GM23338 (cell line): ENCODE data around the gene DGKB. TPM values are rescaled to one million over a fixed set of nuclear protein-coding genes. Genes with fewer than 3 reads are reported as not detected.

Source experiments
- ATAC-seq: fragments of 200-7000 bp; cut with Tn5 transposase; 3 replicates; pipeline ENCODE4 v1.9.1; 2020
- DNase-seq: peaks from one replicate; pipeline ENCODE4 v3.0.0-alpha.2; 2015; ENCODE audit warnings: low spot score
- H2AFZ ChIP-seq: fragments of 200-600 bp; sonication (generic); 2 replicates; pipeline ENCODE4 v1.8.0; 2016; ENCODE audit warnings: antibody characterized with exemption, mild to moderate bottlenecking, moderate library complexity
- H3F3A ChIP-seq: fragments of 200-600 bp; sonication (generic); replicated peaks from 2 replicates; pipeline ENCODE4 v1.8.0; 2017; ENCODE audit warnings: antibody characterized with exemption, mixed run types, low read depth
- H3K27ac ChIP-seq: fragments of 200-600 bp; sonication (generic); 2 replicates; pipeline ENCODE4 v1.6.1; 2016; ENCODE audit warnings: low read depth
- H3K27me3 ChIP-seq: fragments of 200-600 bp; sonication (generic); 2 replicates; pipeline ENCODE4 v1.8.0; 2016; ENCODE audit warnings: mild to moderate bottlenecking, mixed run types, moderate library complexity; ENCODE audit not compliant: insufficient read depth
- H3K36me3 ChIP-seq: fragments of 200-600 bp; sonication (generic); 2 replicates; pipeline ENCODE4 v1.8.0; 2016; ENCODE audit warnings: mild to moderate bottlenecking; ENCODE audit not compliant: insufficient read depth
- H3K4me1 ChIP-seq: fragments of 200-600 bp; sonication (generic); 2 replicates; pipeline ENCODE4 v1.8.0; 2016; ENCODE audit warnings: mild to moderate bottlenecking, moderate library complexity; ENCODE audit not compliant: insufficient read depth
- H3K4me2 ChIP-seq: fragments of 200-600 bp; sonication (generic); 2 replicates; pipeline ENCODE4 v1.7.1; 2017; ENCODE audit warnings: mixed run types
- H3K4me3 ChIP-seq: fragments of 200-600 bp; sonication (generic); 2 replicates; pipeline ENCODE4 v1.6.1; 2016; ENCODE audit warnings: mixed run types
- H3K79me2 ChIP-seq: fragments of 200-600 bp; sonication (generic); replicated peaks from 2 replicates; pipeline ENCODE4 v1.8.0; 2017; ENCODE audit warnings: mild to moderate bottlenecking; ENCODE audit not compliant: insufficient read depth
- H3K9me2 ChIP-seq: fragments of 200-600 bp; sonication (generic); 2 replicates; pipeline ENCODE4 v1.8.0; 2017; ENCODE audit not compliant: insufficient read depth
- H4K20me1 ChIP-seq: fragments of 200-600 bp; sonication (generic); replicated peaks from 2 replicates; pipeline ENCODE4 v1.8.0; 2017; ENCODE audit warnings: mild to moderate bottlenecking; ENCODE audit not compliant: insufficient read depth
- H3K27ac Mint-ChIP-seq: 2 replicates; pipeline ENCODE4 v1.8.0; 2020; ENCODE audit warnings: inconsistent platforms, mild to moderate bottlenecking, moderate library complexity, mixed read lengths
- H3K27me3 Mint-ChIP-seq: 3 replicates; pipeline ENCODE4 v1.8.0; 2022; ENCODE audit warnings: low read depth, mild to moderate bottlenecking, moderate library complexity, mixed read lengths, inconsistent platforms; ENCODE audit not compliant: insufficient read depth, poor library complexity
- H3K36me3 Mint-ChIP-seq: 3 replicates; pipeline ENCODE4 v1.8.0; 2021; ENCODE audit warnings: low read depth, mild to moderate bottlenecking, inconsistent platforms, moderate library complexity, mixed read lengths
- H3K4me1 Mint-ChIP-seq: 3 replicates; pipeline ENCODE4 v1.8.0; 2020; ENCODE audit warnings: mild to moderate bottlenecking, inconsistent platforms, mixed read lengths
- H3K4me3 Mint-ChIP-seq: 3 replicates; pipeline ENCODE4 v1.8.0; 2021; ENCODE audit warnings: moderate library complexity, mild to moderate bottlenecking, inconsistent platforms, mixed read lengths
- H3K9me3 Mint-ChIP-seq: 3 replicates; pipeline ENCODE4 v1.8.0; 2020; ENCODE audit warnings: moderate library complexity, mild to moderate bottlenecking, inconsistent platforms, mixed read lengths
- CREB1 ChIP-seq: fragments of 250-450 bp; sonication (Bioruptor Pico); IDR thresholded peaks from 2 replicates; pipeline ENCODE4 v1.5.0; 2020; ENCODE audit warnings: low read depth, mild to moderate bottlenecking, moderate library complexity
- EZH2 ChIP-seq: fragments of 200-600 bp; sonication (generic); IDR thresholded peaks from one replicate; pipeline ENCODE4 v1.8.0; 2017; ENCODE audit warnings: antibody characterized with exemption, mild to moderate bottlenecking, low read depth; ENCODE audit not compliant: unreplicated experiment
- EZH2phosphoT487 ChIP-seq: fragments of 200-600 bp; sonication (generic); IDR thresholded peaks from one replicate; pipeline ENCODE4 v1.8.1; 2018; ENCODE audit warnings: antibody characterized with exemption; ENCODE audit not compliant: unreplicated experiment
- JUNB ChIP-seq: IDR thresholded peaks from one replicate; pipeline ENCODE4 v1.6.1; 2016; ENCODE audit warnings: antibody characterized with exemption; ENCODE audit not compliant: unreplicated experiment
- NANOG ChIP-seq: IDR thresholded peaks from 2 replicates; pipeline ENCODE4 v1.6.1; 2016; ENCODE audit warnings: antibody characterized with exemption, borderline replicate concordance
- POLR2AphosphoS5 ChIP-seq: IDR thresholded peaks from 2 replicates; pipeline ENCODE4 v1.6.1; 2016; ENCODE audit warnings: antibody characterized with exemption, low read depth
- STAT1 ChIP-seq: IDR thresholded peaks from one replicate; pipeline ENCODE4 v1.6.1; 2016; ENCODE audit warnings: antibody characterized with exemption; ENCODE audit not compliant: unreplicated experiment
- ZNF114 ChIP-seq: fragments of 250-450 bp; sonication (Bioruptor Pico); IDR thresholded peaks from 2 replicates; pipeline ENCODE4 v1.5.0; 2020; ENCODE audit warnings: mild to moderate bottlenecking, moderate library complexity
- ZNF331 ChIP-seq: fragments of 250-450 bp; sonication (Bioruptor Pico); IDR thresholded peaks from 2 replicates; pipeline ENCODE4 v1.5.0; 2020; ENCODE audit warnings: low read depth, mild to moderate bottlenecking, moderate library complexity
- polyA plus RNA-seq: library from polyadenylated mRNA; unstranded; fragments of >200 nt; fragmentation: Nextera tagmentation; extraction: Ambion mirVana; gene quantifications from 2 replicates; pipeline ENCODE4 v1.2.1, GENCODE V29; 2016
- total RNA-seq: library from RNA; depleted of rRNA; stranded (reverse); fragments of >200 nt; shearing (Covaris generic); gene quantifications from 2 replicates; pipeline ENCODE4 v1.2.3, GENCODE V29; 2014
- TF ChIP-seq, protein P1 (sequence below): IDR thresholded peaks from one replicate; pipeline ENCODE4 v1.6.1; 2018; ENCODE audit warnings: antibody characterized with exemption; ENCODE audit not compliant: unreplicated experiment
- TF ChIP-seq, protein P2 (sequence below), 2 experiments: fragments of 200-600 bp in 1 of 2; sonication (generic) in 1 of 2; conservative IDR thresholded peaks; 2 replicates each; pipeline versions ENCODE4 v1.5.1 to v1.6.1; 2016 to 2017; ENCODE audit warnings: antibody characterized with exemption in 2 of 2, low read depth in 2 of 2, mild to moderate bottlenecking in 2 of 2, moderate library complexity in 1 of 2
- TF ChIP-seq, protein P3 (sequence below): IDR thresholded peaks from 2 replicates; pipeline ENCODE4 v1.6.1; 2016; ENCODE audit warnings: antibody characterized with exemption
- TF ChIP-seq, protein P4 (sequence below): fragments of 250-450 bp; sonication (Bioruptor Pico); IDR thresholded peaks from 2 replicates; pipeline ENCODE4 v1.5.0; 2020; ENCODE audit warnings: mild to moderate bottlenecking, moderate library complexity

The DGKB gene
- total and polyA plus RNA-seq, 2 experiments from 2014 or later = 4.8 to 11.5 TPM

DNA sequence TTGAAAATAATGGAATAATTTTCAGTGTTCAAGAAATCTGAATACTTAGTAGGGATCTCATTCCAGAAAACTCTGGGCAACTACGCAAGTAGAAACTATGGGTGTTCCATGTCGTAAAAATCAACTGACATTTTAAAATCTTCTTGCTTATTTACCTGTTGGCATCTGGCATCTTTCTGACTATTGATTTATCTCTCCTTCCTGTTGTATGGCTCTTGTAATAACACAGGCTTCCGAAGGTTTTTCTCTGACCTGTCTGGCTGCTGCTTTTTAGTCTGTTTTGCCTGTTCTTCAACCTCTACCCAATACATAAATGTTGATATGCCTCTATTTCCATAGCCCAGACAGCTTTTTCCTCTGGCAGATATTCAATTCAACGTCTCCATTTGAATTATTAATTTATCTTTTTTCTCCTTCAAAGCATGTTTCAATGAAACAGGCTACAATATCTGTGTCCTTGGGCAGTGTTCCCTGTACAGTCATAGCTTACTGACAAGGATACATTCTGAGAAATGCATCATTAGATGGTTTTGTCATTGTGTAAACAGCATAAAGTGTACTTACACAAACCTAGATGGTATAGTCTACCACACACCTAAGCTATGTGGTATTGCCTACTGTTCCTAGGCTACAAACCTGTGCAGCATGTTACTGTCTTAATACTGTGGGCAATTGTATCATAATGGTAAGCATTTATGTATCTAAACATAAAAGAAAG is 807.2 kb downstream of the DGKB start:
- TF ChIP-seq, protein P1, sequence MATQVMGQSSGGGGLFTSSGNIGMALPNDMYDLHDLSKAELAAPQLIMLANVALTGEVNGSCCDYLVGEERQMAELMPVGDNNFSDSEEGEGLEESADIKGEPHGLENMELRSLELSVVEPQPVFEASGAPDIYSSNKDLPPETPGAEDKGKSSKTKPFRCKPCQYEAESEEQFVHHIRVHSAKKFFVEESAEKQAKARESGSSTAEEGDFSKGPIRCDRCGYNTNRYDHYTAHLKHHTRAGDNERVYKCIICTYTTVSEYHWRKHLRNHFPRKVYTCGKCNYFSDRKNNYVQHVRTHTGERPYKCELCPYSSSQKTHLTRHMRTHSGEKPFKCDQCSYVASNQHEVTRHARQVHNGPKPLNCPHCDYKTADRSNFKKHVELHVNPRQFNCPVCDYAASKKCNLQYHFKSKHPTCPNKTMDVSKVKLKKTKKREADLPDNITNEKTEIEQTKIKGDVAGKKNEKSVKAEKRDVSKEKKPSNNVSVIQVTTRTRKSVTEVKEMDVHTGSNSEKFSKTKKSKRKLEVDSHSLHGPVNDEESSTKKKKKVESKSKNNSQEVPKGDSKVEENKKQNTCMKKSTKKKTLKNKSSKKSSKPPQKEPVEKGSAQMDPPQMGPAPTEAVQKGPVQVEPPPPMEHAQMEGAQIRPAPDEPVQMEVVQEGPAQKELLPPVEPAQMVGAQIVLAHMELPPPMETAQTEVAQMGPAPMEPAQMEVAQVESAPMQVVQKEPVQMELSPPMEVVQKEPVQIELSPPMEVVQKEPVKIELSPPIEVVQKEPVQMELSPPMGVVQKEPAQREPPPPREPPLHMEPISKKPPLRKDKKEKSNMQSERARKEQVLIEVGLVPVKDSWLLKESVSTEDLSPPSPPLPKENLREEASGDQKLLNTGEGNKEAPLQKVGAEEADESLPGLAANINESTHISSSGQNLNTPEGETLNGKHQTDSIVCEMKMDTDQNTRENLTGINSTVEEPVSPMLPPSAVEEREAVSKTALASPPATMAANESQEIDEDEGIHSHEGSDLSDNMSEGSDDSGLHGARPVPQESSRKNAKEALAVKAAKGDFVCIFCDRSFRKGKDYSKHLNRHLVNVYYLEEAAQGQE = no peak
- TF ChIP-seq POLR2AphosphoS5 = no peak
- TF ChIP-seq CREB1 (CRISPR knock-in tag) = no peak
- no peak for TF ChIP-seq NANOG
- TF ChIP-seq, protein P2, sequence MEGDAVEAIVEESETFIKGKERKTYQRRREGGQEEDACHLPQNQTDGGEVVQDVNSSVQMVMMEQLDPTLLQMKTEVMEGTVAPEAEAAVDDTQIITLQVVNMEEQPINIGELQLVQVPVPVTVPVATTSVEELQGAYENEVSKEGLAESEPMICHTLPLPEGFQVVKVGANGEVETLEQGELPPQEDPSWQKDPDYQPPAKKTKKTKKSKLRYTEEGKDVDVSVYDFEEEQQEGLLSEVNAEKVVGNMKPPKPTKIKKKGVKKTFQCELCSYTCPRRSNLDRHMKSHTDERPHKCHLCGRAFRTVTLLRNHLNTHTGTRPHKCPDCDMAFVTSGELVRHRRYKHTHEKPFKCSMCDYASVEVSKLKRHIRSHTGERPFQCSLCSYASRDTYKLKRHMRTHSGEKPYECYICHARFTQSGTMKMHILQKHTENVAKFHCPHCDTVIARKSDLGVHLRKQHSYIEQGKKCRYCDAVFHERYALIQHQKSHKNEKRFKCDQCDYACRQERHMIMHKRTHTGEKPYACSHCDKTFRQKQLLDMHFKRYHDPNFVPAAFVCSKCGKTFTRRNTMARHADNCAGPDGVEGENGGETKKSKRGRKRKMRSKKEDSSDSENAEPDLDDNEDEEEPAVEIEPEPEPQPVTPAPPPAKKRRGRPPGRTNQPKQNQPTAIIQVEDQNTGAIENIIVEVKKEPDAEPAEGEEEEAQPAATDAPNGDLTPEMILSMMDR (conservative IDR thresholded peaks at IDR 0.05; ENCODE audit: low read depth in 2 of 2) = no peak
- TF ChIP-seq STAT1 = no peak
- TF ChIP-seq, protein P3, sequence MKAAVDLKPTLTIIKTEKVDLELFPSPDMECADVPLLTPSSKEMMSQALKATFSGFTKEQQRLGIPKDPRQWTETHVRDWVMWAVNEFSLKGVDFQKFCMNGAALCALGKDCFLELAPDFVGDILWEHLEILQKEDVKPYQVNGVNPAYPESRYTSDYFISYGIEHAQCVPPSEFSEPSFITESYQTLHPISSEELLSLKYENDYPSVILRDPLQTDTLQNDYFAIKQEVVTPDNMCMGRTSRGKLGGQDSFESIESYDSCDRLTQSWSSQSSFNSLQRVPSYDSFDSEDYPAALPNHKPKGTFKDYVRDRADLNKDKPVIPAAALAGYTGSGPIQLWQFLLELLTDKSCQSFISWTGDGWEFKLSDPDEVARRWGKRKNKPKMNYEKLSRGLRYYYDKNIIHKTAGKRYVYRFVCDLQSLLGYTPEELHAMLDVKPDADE = no peak
- no peak for TF ChIP-seq EZH2
- TF ChIP-seq JUNB = no peak
- TF ChIP-seq ZNF114 = no peak
- TF ChIP-seq, protein P4, sequence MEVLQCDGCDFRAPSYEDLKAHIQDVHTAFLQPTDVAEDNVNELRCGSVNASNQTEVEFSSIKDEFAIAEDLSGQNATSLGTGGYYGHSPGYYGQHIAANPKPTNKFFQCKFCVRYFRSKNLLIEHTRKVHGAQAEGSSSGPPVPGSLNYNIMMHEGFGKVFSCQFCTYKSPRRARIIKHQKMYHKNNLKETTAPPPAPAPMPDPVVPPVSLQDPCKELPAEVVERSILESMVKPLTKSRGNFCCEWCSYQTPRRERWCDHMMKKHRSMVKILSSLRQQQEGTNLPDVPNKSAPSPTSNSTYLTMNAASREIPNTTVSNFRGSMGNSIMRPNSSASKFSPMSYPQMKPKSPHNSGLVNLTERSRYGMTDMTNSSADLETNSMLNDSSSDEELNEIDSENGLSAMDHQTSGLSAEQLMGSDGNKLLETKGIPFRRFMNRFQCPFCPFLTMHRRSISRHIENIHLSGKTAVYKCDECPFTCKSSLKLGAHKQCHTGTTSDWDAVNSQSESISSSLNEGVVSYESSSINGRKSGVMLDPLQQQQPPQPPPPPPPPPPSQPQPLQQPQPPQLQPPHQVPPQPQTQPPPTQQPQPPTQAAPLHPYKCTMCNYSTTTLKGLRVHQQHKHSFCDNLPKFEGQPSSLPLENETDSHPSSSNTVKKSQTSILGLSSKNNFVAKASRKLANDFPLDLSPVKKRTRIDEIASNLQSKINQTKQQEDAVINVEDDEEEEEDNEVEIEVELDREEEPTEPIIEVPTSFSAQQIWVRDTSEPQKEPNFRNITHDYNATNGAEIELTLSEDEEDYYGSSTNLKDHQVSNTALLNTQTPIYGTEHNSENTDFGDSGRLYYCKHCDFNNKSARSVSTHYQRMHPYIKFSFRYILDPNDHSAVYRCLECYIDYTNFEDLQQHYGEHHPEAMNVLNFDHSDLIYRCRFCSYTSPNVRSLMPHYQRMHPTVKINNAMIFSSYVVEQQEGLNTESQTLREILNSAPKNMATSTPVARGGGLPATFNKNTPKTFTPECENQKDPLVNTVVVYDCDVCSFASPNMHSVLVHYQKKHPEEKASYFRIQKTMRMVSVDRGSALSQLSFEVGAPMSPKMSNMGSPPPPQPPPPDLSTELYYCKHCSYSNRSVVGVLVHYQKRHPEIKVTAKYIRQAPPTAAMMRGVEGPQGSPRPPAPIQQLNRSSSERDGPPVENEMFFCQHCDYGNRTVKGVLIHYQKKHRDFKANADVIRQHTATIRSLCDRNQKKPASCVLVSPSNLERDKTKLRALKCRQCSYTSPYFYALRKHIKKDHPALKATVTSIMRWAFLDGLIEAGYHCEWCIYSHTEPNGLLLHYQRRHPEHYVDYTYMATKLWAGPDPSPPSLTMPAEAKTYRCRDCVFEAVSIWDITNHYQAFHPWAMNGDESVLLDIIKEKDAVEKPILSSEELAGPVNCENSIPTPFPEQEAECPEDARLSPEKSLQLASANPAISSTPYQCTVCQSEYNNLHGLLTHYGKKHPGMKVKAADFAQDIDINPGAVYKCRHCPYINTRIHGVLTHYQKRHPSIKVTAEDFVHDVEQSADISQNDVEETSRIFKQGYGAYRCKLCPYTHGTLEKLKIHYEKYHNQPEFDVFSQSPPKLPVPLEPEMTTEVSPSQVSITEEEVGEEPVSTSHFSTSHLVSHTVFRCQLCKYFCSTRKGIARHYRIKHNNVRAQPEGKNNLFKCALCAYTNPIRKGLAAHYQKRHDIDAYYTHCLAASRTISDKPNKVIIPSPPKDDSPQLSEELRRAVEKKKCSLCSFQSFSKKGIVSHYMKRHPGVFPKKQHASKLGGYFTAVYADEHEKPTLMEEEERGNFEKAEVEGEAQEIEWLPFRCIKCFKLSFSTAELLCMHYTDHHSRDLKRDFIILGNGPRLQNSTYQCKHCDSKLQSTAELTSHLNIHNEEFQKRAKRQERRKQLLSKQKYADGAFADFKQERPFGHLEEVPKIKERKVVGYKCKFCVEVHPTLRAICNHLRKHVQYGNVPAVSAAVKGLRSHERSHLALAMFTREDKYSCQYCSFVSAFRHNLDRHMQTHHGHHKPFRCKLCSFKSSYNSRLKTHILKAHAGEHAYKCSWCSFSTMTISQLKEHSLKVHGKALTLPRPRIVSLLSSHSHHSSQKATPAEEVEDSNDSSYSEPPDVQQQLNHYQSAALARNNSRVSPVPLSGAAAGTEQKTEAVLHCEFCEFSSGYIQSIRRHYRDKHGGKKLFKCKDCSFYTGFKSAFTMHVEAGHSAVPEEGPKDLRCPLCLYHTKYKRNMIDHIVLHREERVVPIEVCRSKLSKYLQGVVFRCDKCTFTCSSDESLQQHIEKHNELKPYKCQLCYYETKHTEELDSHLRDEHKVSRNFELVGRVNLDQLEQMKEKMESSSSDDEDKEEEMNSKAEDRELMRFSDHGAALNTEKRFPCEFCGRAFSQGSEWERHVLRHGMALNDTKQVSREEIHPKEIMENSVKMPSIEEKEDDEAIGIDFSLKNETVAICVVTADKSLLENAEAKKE (CRISPR knock-in tag) = no peak
- no peak for TF ChIP-seq EZH2phosphoT487
- TF ChIP-seq ZNF331 (CRISPR knock-in tag) = no peak
- no peaks in the 10 kb centered on the region for H3K9me3 Mint-ChIP-seq
- no peak for ATAC-seq

More for the DNA sequence above, 807.2 kb downstream of the DGKB start:
- H2AFZ ChIP-seq = no peak overlapping the region
- no peaks in the 10 kb centered on the region for H3K9me2 ChIP-seq
- H3K4me3 Mint-ChIP-seq = no peak overlapping the region
- H4K20me1 ChIP-seq = no peaks in the 10 kb centered on the region
- H3K27me3 Mint-ChIP-seq = no peaks in the 10 kb centered on the region
- no peaks in the 10 kb centered on the region for H3K36me3 ChIP-seq
- H3F3A ChIP-seq = no peaks in the 10 kb centered on the region
- H3K4me2 ChIP-seq = no peak overlapping the region
- no peak overlapping the region for H3K27ac ChIP-seq
- no peaks in the 10 kb centered on the region for H3K36me3 Mint-ChIP-seq
- no peak for DNase-seq
- H3K4me1 Mint-ChIP-seq = no peaks in the 10 kb centered on the region
- no peak overlapping the region for H3K27ac Mint-ChIP-seq
- no peak overlapping the region for H3K4me3 ChIP-seq
- H3K4me1 ChIP-seq = no peaks in the 10 kb centered on the region
- no peaks in the 10 kb centered on the region for H3K27me3 ChIP-seq
- H3K79me2 ChIP-seq = no peaks in the 10 kb centered on the region
